Caco-2 (cell line): ENCODE results near the gene CYP2W1. TPM values are rescaled to one million over a fixed set of nuclear protein-coding genes. Genes with fewer than 3 reads are reported as not detected.
"Not testable (repeated sequence)": the region's sequence is repeated elsewhere in the genome, so short reads cannot be mapped to it uniquely, and the experiment has no call there.

Experiments used
- BruUV-seq: library from RNA; stranded (reverse); fragments of 400-500 nt; replicated peaks from 2 replicates; lab custom pipeline; 2021; lab: Mats Ljungman, UMichigan
- CTCF ChIA-PET: fragments of 300-600 bp; sonication (Branson Sonifier 250); formaldehyde crosslinking; loops from one replicate; lab custom pipeline; 2022; ENCODE audit warnings: antibody characterized with exemption; lab: Charles Lee
- POLR2A ChIA-PET: fragments of 300-600 bp; sonication (Branson Sonifier 250); formaldehyde crosslinking; loops from one replicate; lab custom pipeline; 2022; ENCODE audit warnings: antibody characterized with exemption; lab: Charles Lee
- DNase-seq, 2 experiments: peaks; one replicate each; pipeline versions ENCODE4 v3.0.0 to v3.0.0-alpha.2; 2020 to 2022
- H3K27me3 ChIP-seq: replicated peaks from 2 replicates; pipeline ENCODE4 v1.6.0; 2011; ENCODE audit warnings: low read length; ENCODE audit not compliant: control insufficient read depth, insufficient read depth
- H3K36me3 ChIP-seq: 2 replicates; pipeline ENCODE4 v1.5.1; 2011; ENCODE audit warnings: low read length; ENCODE audit not compliant: control insufficient read depth, insufficient read depth
- H3K4me1 ChIP-seq: fragments of 250-450 bp; sonication (Bioruptor Pico); 2 replicates; pipeline ENCODE4 v1.5.1; 2020; ENCODE audit warnings: mild to moderate bottlenecking
- H3K4me3 ChIP-seq: 2 replicates; pipeline ENCODE4 v1.5.1; 2011; ENCODE audit warnings: low read depth, mild to moderate bottlenecking, control low read depth, low read length
- H3K9me3 ChIP-seq: fragments of 250-450 bp; sonication (Bioruptor Pico); 2 replicates; pipeline ENCODE4 v1.5.1; 2020; ENCODE audit warnings: mild to moderate bottlenecking, moderate library complexity
- H3K27ac Mint-ChIP-seq: one replicate; pipeline ENCODE4 v1.8.0; 2022; ENCODE audit warnings: mixed read lengths; ENCODE audit not compliant: unreplicated experiment
- H3K27me3 Mint-ChIP-seq: one replicate; pipeline ENCODE4 v1.8.0; 2022; ENCODE audit warnings: mixed read lengths; ENCODE audit not compliant: insufficient read depth, unreplicated experiment
- H3K36me3 Mint-ChIP-seq: one replicate; pipeline ENCODE4 v1.8.0; 2022; ENCODE audit warnings: mild to moderate bottlenecking, mixed read lengths; ENCODE audit not compliant: insufficient read depth, unreplicated experiment
- H3K4me1 Mint-ChIP-seq: one replicate; pipeline ENCODE4 v1.8.0; 2022; ENCODE audit warnings: low read depth, mixed read lengths; ENCODE audit not compliant: unreplicated experiment
- H3K4me3 Mint-ChIP-seq: one replicate; pipeline ENCODE4 v1.8.0; 2022; ENCODE audit warnings: mild to moderate bottlenecking, moderate library complexity, mixed read lengths; ENCODE audit not compliant: unreplicated experiment
- H3K9me3 Mint-ChIP-seq: one replicate; pipeline ENCODE4 v1.8.0; 2022; ENCODE audit warnings: mixed read lengths; ENCODE audit not compliant: unreplicated experiment
- CTCF ChIP-seq, 2 experiments: fragments of 200-600 bp in 1 of 2; IDR thresholded peaks; 1 replicate in 1 of 2; 2 replicates in 1 of 2; pipeline versions ENCODE4 v1.5.1 to v1.8.0; 2011 to 2022; ENCODE audit warnings: antibody characterized with exemption in 1 of 2, control low read depth in 1 of 2, inconsistent platforms in 1 of 2, low read depth in 1 of 2, low read length in 1 of 2, mild to moderate bottlenecking in 1 of 2, moderate library complexity in 1 of 2; ENCODE audit not compliant: insufficient read depth in 1 of 2, severe bottlenecking in 1 of 2, unreplicated experiment in 1 of 2
- intact Hi-C: fragments of 100-400 bp; cut with micrococcal nuclease; formaldehyde crosslinking; loops from one replicate; pipeline ENCODE4 v1.10.0; 2022; ENCODE audit not compliant: unreplicated experiment
- total RNA-seq: library from RNA; stranded (reverse); gene quantifications from 2 replicates; pipeline ENCODE4 v1.2.3, GENCODE V29; 2022

The CYP2W1 gene
- total RNA-seq, 1 experiment from 2014 or later = 24.0 TPM

GRCh38 chr7:960269-960871 is 22.6 kb upstream of the CYP2W1 start:
- DNase-seq = no peak
- TF ChIP-seq CTCF (IDR thresholded peaks at IDR 0.05; ENCODE audit: insufficient read depth in 1 of 2, low read depth in 1 of 2, low read length in 1 of 2, severe bottlenecking in 1 of 2, unreplicated experiment in 1 of 2) = no peak
- Histone ChIP-seq H3K36me3 (no peaks in the 10 kb centered on the region; the same call in 1 of the 2 replicates), H3K4me1 (0 out of 2 replicates have a peak, but pooled peaks cover under 1% of the 10 kb centered on the region), H3K27me3 (no peaks in the 10 kb centered on the region), H3K9me3 (peaks cover 3% of the 10 kb centered on the region; the same call in 1 of the 2 replicates), H3K4me3 (no peak overlapping the region)
- intact Hi-C loops = no loop called here
- Mint-ChIP-seq H3K27me3 (no peaks in the 10 kb centered on the region), H3K4me3 (no peak overlapping the region), H3K36me3 (peaks cover 24% of the 10 kb centered on the region), H3K27ac (no peak overlapping the region), H3K4me1 (no peaks in the 10 kb centered on the region), H3K9me3 (no peaks in the 10 kb centered on the region)
- no TSS peak for BruUV-seq
- ChIA-PET POLR2A (no interaction called here), CTCF (no interaction called here)

- H3K9me3 ChIP-seq, BruUV-seq, H3K9me3 Mint-ChIP-seq, H3K27ac Mint-ChIP-seq, H3K27me3 ChIP-seq, H3K36me3 ChIP-seq, H3K27me3 Mint-ChIP-seq, POLR2A ChIA-PET, intact Hi-C loops, DNase-seq, H3K4me3 ChIP-seq, H3K4me1 Mint-ChIP-seq, H3K4me3 Mint-ChIP-seq, H3K4me1 ChIP-seq: not testable (repeated sequence)
- peaks cover 30% of the 10 kb centered on the region for H3K36me3 Mint-ChIP-seq
- CTCF ChIA-PET = interaction anchor here (0.6 kb wide), 1 partner anchor 34 kb away, joined by 3 read pairs; no protein-coding TSS in a partner anchor
Measured at GRCh38 chr7:960972-961371, 22.0 kb upstream of the CYP2W1 start.

GRCh38 chr7:961546-962400 is 21.2 kb upstream of the CYP2W1 start:
- H3K4me1 ChIP-seq = no peaks in the 10 kb centered on the region
- no TSS peak for BruUV-seq
- Mint-ChIP-seq H3K27ac (no peak overlapping the region), H3K9me3 (no peaks in the 10 kb centered on the region), H3K27me3 (no peaks in the 10 kb centered on the region), H3K4me3 (no peak overlapping the region), H3K36me3 (peaks cover 37% of the 10 kb centered on the region), H3K4me1 (no peaks in the 10 kb centered on the region)
- intact Hi-C loops = no loop called here
- CTCF ChIA-PET = interaction anchor here (0.5 kb wide), 1 partner anchor 8 kb away, joined by 7 read pairs; no protein-coding TSS in a partner anchor
- peaks cover 3% of the 10 kb centered on the region; the same call in 1 of the 2 replicates for H3K9me3 ChIP-seq
- H3K36me3 ChIP-seq = no peaks in the 10 kb centered on the region; the same call in 1 of the 2 replicates
- no peak for DNase-seq
- no peak for TF ChIP-seq CTCF (IDR thresholded peaks at IDR 0.05; ENCODE audit: insufficient read depth in 1 of 2, low read depth in 1 of 2, low read length in 1 of 2, severe bottlenecking in 1 of 2, unreplicated experiment in 1 of 2)
- POLR2A ChIA-PET = no interaction called here
- no peak overlapping the region for H3K4me3 ChIP-seq
- H3K27me3 ChIP-seq = no peaks in the 10 kb centered on the region
